Gastroesophageal sphincter (tissue), 3 donors: ENCODE data around the gene COBLL1.

Source experiments
- CTCF ChIP-seq, 4 experiments: fragments of 200-600 bp in 2 of 4; fragments of 450-650 bp in 2 of 4; sonication (generic) in 1 of 4; IDR thresholded peaks; one replicate each; pipeline ENCODE4 v1.5.1; 2017 to 2019; ENCODE audit warnings: antibody characterized with exemption in 4 of 4, mild to moderate bottlenecking in 2 of 4, moderate library complexity in 2 of 4
- EP300 ChIP-seq: sonication (generic); formaldehyde crosslinking; IDR thresholded peaks from one replicate; pipeline ENCODE4 v1.6.1; 2017; ENCODE audit warnings: antibody characterized with exemption, mild to moderate bottlenecking
- POLR2A ChIP-seq, 2 donors: fragments of 450-650 bp; IDR thresholded peaks; one replicate each; pipeline ENCODE4 v1.6.1; 2017; ENCODE audit warnings: antibody characterized with exemption in 2 of 2, mild to moderate bottlenecking in 2 of 2, moderate library complexity in 1 of 2
- POLR2AphosphoS5 ChIP-seq: sonication (generic); formaldehyde crosslinking; IDR thresholded peaks from one replicate; pipeline ENCODE4 v1.6.1; 2017; ENCODE audit warnings: antibody characterized with exemption

DNA sequence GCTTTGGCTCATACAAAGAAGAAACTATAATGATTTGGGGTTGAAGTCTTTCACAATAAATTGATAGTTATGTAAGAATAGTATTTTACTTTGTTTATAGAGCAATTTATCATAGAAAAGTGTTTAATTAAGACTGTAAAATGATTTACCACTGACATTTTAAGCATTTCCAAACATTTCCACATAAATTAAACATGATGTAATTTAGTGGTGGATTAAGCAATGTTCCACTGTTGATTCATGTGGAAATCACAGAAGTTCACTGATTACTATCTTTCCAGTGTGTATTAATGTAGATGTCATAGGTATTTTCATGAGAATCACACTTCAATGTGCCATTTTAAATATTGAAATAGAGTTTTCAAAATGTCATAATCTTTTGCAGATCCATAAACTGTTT lies 180.3 kb downstream of the COBLL1 start:
- TF ChIP-seq CTCF (IDR thresholded peaks at IDR 0.05) (no peak), POLR2A (IDR thresholded peaks at IDR 0.05) (no peak), POLR2AphosphoS5 (no peak), EP300 (no peak)
